ENCODE data around the gene CSTF2.
"Not testable (repeated sequence)": the region's sequence is repeated elsewhere in the genome, so short reads cannot be mapped to it uniquely, and the experiment has no call there.

DNA sequence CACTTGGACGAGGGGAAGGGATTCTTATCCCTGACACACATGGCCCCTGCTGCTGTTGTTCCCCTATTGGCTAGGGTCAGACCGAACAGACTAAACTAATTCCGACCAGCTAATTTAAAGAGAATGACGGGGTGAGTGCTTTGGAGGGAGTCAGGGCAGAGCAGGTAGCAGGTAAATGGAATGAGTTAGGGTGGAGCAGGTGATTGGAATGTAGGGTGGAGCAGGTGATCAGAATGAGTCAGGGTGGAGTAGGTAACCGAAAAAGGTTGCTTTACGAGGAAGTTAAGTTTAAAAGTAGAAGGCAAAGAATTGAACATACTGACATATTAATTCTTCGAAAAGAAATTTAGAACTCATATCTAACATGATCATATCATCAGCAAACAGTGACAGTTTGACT, 11.9 kb upstream of the CSTF2 start:
- not testable (repeated sequence) for TF ChIP-seq CTCF (conservative IDR thresholded peaks at IDR 0.05; ENCODE audit: low read depth, low read length); EZH2 (IDR thresholded peaks at IDR 0.05; ENCODE audit: borderline replicate concordance, low read depth, low read length, poor library complexity, severe bottlenecking)

Data from A673 (cell line).